ENCODE measurements around the gene CLEC3B.
A peak's percentile ranks its signal among the peaks of the same experiment; 100 is the strongest.
"Not testable (repeated sequence)": the region's sequence is repeated elsewhere in the genome, so short reads cannot be mapped to it uniquely, and the experiment has no call there.

Gene CLEC3B

DNA sequence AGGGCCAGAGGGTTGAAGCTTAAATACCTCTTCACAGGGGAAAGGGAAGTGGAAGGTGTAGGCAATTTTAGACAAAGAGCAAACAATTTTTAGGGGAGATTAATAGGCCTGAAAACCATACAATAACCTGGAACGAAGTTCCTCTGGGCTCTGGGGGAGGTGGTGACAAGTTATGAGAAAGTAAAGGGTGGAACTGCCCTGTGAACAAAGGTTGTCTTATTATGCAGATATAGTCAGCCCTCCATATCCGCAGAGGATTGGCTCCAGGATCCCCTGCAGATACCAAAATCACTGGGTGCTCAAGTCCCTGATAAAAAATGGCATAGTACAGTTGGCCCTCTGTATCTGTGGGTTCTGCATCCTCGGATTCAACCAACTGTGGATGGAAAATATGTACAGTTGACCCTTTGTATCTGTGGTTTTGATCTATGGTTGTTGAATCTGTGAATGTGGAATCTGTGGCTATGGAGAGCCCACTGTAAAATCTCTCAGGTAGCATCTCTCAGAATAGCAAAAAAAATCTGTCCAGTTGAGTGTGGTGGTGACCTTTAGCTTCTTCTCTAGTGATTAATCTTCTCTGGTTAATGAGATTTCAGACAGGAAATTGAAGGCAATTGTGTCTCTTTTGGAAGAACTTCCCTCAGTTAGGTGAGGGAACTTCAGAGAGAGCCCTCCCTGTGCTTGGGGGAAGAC lies 40.2 kb downstream of the CLEC3B start:
- no peak for DNase-seq (ENCODE audit: low read depth, low spot score)

DNA sequence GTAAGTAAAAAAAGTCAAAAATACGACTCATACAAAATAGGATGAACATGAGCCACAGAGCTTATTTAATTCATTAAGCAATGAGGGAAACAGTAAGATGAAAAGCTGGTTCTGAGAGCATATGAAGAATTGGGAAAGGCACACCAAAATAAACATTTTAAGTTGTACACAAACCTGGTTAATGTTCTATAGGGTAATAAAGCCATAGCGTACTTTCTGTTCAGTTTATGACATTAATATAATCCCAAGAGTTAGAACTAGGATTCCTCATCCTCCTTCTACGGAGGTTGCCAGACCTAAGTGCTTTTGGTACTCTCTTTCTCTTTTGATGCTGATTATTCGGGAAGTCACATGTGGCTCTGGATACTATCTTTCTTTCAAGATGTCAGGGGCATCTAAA lies 41.4 kb downstream of the CLEC3B start:
- DNase-seq (ENCODE audit: low read depth, low spot score): no peak

DNA sequence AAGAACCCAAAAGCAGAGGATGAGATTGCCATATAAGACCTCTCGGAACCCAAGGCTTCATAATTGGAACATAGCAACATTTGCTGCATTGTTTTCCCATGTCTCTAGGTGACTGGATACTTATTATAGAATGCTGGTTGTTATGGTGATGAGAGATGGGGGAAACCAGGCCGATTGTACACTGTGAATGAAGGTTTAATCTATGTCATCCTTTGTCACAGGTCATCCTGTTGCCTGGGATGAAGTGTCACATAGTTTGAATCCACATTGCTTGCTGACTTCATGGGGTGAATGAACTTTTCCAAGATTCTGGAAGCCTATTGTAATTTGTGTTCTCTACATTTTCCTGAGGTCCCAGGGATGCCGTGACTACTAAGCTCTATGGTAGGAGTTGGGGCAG lies 41.8 kb downstream of the CLEC3B start:
- no peak for DNase-seq (ENCODE audit: low read depth, low spot score)

DNA sequence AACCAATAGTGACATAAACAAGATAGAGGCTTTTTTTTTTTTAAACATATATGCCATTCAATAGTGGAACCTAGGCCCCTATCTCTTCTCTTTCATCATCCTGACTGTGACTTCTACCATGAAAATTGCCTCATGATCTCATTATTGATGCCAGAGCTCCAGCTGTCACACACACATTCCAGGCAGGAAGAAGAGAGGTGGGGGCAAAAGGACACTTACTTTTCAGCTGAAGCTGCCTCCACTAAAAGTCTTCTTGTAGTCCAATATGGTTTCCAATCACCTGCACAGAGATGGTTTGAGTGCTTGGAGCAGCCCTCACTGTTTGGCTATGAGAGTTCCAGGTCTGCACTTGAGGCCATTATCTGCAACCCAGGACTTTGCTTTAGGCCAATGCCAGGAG lies 45.0 kb downstream of the CLEC3B start:
- no peak for DNase-seq (ENCODE audit: low read depth, low spot score)

DNA sequence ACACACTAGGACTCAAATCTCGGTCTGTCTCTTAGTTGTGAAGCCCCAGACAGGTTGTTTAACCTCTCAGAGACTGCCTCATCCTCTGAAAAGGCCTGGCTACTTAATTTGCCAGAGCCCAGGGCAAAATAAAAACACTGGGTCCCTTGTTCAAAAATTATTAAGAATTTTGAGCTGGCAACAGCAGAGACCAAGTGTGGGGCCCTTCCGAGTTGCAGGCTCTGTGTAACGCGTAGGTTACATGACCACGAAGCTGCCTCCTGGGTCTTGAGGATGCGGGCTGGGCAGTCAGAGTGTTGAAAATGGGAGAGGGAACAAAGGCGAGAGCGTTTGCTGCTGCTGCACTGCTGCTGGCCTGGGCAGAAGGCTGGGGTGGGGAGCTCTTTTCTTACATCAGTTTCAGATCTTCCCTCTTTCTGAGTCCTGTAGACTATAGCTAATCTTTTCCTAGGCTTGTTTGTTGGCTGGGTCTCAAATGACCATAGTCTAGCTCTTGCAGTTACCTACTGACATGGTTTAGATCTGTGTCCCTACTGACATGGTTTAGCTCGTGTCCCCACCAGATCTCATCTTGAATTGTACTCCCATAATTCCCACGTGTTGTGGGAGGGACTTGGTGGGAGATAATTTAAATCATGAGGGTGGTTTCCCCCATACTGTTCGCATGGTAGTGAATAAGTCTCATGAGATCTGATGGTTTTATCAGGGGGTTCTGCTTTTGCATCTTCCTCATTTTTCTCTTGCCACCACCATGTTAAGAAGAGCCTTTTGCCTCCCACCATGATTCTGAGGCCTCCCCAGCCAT lies 49.9 kb downstream of the CLEC3B start:
- no peak for DNase-seq (ENCODE audit: low read depth, low spot score)

DNA sequence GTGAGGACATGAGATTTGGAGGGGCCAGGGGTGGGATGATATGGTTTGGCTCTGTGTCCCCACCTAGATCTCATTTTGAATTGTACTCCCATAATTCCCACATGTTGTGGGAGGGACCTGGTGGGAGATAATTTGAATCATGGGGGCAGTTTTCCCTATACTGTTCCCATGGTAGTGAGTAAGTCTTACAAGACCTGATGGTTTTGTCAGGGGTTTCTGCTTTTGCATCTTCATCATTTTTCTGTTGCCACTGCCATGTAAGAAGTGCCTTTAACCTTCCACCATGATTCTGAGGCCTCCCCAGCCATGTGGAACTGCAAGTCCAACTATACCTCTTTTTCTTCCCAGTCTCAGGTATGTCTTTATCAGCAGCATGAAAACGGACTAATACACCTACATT lies 52.2 kb downstream of the CLEC3B start:
- not testable (repeated sequence) for DNase-seq (ENCODE audit: low read depth, low spot score)

DNA sequence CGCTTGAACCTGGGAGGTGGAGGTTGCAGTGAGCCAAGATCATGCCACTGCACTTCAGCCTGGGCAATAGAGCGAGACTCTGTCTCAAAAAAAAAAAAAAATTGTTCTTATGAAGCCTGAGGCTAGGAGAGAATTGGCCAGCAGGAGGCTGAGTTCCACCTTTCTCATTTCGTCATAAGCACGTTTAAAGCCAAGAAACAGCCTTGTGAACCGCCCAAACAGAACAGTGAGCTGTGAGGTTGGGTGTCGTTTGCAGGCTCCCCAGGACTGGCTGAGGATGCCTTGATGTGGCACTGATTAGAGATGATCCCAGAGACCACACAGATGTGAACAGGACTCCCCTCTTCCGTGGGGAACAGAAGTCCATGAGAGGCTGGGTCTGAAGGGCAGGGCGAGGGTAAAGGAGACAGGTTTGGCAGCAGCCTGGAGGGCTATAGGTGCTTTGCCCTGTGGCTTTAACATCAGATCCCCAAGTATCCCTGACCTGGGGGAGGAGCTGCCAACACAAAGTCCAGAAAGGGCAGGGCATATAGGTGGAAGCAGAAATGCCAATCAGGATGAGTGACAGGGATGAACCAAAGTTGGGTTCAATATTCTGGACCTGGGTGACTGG lies 52.9 kb downstream of the CLEC3B start:
- no peak for DNase-seq (ENCODE audit: low read depth, low spot score)

DNA sequence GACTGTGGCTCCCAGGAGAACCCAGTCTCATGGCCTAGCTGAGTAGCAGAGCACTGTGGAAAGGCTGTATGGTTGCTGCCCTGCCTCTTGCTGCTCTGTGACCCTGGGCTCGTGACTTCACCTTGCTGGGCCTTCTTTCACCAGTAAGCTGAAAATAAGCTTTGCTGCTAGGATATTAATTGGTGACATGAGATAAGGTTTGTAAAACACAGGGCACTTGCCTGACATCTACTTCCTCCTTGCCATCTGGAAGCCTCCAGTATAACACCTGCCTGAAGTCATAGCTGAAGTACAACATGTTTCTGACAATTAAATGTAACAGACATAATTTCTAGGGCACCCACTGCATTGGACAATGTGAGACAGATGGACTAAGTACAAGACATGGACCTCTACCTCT lies 53.6 kb downstream of the CLEC3B start:
- no peak for DNase-seq (ENCODE audit: low read depth, low spot score)

DNA sequence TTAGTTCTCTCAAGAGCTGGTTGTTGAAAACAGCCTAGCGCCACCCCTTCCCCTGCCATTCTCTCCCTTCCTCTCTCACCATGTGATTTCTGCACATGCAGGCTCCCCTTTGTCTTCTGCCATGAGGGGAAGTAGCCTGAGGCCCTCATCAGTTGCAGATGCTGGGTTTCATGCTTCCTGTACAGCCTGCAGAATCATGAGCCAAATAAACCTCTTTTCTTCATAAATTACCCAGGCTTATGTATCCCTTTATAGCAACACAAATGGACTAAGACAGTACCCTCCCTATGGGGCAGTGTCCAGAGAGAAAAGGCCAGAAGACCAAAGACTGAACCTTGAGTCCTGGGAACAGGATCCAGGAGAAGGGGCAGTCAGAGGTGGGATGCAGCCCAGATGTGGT lies 54.7 kb downstream of the CLEC3B start:
- no peak for DNase-seq (ENCODE audit: low read depth, low spot score)

DNA sequence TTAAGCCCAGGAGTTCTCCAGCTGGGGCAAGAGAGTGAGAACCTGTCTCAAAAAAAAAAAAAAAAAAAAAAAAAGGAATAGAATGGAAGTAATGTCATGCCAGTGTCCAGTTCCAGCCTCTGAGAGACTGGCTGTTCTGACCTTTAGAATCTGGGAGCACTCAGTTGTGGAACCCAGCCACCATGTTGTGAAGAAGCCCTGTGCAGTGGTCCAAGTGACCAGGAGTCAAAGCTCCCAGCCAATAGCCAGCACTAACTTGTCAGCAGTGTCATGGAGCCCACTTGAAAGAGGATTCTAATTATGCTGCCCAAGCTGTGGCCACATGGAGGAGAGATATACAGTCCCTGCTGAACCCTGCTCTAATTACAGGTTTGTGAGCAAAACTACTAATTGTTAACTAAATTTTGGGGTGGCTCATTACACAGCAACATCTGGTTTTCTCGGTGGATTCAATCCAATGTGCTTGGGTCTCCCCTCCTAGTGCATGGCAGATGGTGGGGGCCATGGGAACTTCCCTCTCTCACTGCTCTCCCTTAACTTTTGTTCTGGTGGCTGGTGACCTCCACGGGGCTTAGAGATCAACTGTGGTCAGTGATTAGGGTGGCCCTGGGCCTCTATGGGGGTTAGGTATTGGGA lies 55.5 kb downstream of the CLEC3B start:
- no peak for DNase-seq (ENCODE audit: low read depth, low spot score)

DNA sequence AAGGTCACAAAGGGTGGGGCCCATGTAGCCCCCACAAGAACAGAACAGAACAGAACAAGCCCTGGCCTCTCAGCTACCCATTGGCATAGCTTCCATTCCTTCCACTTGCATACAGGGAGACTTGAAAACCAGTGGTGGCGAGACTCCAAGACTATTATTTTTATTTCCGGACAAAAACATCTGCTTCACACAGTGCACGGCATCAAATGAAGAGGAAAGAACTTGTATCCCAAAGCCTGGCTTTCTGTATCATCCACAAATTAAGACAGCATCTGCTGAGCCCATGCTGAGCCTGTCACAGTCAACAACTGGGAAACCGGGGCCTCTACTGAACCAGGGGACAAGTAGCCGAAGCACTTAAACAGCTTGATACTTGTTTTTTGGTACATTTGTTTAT lies 56.0 kb downstream of the CLEC3B start:
- DNase-seq (ENCODE audit: low read depth, low spot score): peak; percentile 64

DNA sequence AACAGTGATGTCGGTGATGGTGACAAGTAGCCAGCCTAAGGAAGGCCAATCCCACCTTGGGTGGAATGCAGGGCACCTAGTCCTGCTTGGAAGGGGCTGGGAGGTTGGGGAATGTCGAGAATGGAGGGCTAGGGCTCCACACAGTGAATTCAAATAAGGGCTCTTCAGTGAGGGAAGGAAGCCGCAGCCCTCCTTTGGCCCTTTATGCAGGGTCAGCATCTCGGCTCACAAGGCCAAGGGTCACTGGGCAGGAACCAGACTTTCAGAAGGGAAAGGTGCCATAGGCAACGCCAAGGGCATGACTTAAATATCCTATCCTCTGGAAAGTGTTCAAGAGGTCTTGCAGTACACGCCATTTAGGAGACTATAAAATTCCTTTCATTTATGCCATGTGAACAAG lies 56.9 kb downstream of the CLEC3B start:
- DNase-seq (ENCODE audit: low read depth, low spot score): no peak

DNA sequence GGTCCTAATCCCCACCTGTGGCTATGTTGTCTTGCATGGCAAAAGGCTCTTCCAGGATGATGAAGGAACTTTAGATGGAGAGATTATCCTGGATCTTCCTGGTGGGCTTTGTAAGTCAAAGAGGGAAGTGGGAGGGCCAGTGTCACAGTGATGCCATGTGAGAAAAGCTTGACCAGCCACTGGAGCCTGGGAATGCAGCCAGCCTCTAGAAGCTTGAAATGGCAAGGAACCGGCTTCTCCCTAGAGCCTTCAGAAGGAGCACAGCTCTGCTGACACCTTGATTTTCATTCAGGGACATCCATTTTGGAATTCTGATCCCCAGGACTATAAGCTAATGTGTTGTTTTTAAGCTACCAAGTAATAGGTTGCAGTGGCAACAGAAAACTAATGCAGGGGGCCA lies 58.3 kb downstream of the CLEC3B start:
- DNase-seq (ENCODE audit: low read depth, low spot score): peak; percentile 50

DNA sequence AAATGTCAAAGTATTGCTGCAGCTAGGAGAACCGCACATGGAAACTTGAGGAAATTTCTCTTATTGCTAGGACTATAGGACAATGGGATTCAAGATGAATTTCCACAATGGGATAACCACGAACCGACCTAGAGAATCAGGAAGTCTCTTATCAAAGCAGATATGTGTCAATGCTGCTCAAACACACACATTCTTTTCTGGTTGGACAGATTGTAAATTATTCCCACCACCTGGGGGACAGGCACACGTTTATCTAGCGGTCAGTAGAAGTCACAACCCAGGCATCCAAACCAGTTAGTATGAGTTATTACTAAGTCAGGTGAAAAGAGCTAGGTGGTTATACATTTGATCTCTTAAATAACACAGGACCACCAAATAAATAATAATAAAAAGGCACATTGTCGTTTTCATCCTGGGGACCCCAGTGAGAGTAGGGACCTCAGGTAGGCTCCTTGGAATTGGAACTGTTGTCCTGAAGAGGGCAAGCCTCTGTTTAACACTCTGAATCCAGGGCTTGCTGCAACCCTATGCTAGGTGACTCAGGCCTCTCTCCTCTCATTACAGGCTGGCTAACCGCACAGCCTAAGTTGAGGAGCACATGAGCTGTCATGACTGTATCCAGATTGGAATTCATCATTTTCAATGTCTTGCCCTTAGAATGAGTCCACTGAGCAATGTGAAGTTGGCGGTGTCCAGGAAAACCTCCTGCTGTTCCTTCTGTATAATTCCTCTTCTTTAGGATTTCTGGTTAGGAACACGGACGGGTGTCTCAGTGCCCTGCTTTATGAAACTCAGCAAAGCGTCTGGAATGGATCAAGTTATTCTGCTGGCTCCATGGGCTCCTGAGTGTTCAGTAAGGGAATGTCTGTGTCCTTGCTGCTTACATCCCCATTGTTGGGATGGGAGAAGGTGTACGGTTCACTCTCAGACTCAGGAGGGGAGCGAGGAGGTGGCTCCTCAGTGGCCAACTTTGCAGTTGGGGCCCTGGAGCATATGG lies 59.0 kb downstream of the CLEC3B start:
- DNase-seq (ENCODE audit: low read depth, low spot score): peak; percentile 93

Data from astrocyte of the hippocampus (primary cell).